Fibroblast of mammary gland (primary cell): ENCODE results near the gene C16orf90.

Experiments
- DNase-seq: peaks from one replicate; pipeline ENCODE4 v3.0.0-alpha.2; 2010; ENCODE audit warnings: low read depth
- H3K4me3 ChIP-seq: 2 replicates; pipeline ENCODE4 v1.5.1; 2011; ENCODE audit warnings: low read depth, mild to moderate bottlenecking, low read length, moderate library complexity; ENCODE audit not compliant: control insufficient read depth
- TF ChIP-seq, protein P1 (sequence below): conservative IDR thresholded peaks from 2 replicates; pipeline ENCODE4 v1.5.1; 2011; ENCODE audit warnings: low read depth, low read length, inconsistent platforms; ENCODE audit not compliant: control insufficient read depth, insufficient read depth

The C16orf90 gene

DNA sequence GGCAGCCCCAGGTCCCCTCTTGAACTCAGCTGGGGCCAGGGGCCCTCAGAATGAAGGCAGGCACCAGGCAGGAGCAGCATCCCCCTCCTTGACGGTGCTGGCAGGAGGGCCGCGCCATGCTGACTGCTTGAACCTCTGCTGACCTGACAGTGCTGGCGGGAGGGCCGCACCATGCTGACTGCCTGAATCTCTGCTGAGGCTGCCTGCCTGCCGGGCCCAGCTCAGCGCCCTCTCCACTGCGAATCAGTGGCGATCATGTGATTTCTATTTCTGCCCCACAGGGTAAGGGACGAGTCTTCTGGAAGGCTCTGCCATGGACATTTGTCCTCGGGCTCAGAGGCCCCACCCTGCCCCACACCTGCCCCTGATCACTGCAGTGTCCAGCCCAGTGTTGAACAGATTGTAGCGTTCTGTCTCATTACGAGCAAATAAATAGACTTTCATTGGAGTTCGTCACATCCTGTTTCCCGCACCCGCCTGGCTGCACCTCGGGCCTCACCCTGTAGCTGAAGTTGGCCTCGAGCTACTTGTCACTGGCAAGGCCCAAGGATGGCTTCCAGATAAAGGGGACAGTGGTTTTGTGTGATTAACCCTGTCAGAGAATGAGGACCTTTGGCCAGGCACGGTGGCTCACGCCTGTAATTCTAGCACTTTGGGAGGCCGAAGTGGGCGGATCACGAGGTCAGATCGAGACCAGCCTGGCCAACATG is 8.6 kb downstream of the C16orf90 start:
- no peak overlapping the region for H3K4me3 ChIP-seq

DNA sequence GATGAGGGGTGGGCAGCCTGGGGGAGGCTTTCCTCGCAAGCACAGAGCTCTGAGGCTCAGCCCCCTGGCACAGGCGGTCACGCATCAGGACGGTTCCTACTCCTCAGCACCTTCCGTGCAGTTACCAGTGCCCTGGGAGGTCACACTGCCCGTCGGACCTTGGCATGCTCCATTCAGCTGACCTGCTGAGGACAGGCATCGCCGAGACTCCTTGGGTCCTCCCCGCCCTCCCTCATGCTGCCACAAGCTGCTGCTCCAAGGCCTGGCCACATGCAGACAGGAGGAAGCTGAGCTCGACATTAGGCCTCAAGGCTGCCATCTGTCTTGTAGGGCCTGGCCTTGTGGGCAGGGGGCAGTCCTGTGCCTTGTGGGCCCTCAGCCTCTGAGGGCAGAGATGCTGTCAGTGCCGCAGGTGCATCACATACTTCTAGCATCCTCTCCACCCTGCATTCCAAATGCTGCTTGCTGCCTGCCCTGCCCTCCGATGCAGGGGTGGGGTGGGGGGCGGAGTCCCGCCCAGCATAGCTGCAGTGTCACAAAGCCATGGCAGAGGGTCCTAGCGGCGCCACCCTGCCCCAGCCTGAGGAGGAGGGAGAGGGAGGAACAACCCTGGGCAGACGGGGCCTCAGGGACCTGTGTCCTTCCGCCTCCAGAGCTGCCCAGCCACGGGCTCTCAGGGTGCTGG is 9.3 kb downstream of the C16orf90 start:
- no peak for DNase-seq
- TF ChIP-seq, protein P1, sequence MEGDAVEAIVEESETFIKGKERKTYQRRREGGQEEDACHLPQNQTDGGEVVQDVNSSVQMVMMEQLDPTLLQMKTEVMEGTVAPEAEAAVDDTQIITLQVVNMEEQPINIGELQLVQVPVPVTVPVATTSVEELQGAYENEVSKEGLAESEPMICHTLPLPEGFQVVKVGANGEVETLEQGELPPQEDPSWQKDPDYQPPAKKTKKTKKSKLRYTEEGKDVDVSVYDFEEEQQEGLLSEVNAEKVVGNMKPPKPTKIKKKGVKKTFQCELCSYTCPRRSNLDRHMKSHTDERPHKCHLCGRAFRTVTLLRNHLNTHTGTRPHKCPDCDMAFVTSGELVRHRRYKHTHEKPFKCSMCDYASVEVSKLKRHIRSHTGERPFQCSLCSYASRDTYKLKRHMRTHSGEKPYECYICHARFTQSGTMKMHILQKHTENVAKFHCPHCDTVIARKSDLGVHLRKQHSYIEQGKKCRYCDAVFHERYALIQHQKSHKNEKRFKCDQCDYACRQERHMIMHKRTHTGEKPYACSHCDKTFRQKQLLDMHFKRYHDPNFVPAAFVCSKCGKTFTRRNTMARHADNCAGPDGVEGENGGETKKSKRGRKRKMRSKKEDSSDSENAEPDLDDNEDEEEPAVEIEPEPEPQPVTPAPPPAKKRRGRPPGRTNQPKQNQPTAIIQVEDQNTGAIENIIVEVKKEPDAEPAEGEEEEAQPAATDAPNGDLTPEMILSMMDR: no peak

More for the DNA sequence above, 8.6 kb downstream of the C16orf90 start:
- no peak for DNase-seq
- TF ChIP-seq, protein P1: no peak

DNA sequence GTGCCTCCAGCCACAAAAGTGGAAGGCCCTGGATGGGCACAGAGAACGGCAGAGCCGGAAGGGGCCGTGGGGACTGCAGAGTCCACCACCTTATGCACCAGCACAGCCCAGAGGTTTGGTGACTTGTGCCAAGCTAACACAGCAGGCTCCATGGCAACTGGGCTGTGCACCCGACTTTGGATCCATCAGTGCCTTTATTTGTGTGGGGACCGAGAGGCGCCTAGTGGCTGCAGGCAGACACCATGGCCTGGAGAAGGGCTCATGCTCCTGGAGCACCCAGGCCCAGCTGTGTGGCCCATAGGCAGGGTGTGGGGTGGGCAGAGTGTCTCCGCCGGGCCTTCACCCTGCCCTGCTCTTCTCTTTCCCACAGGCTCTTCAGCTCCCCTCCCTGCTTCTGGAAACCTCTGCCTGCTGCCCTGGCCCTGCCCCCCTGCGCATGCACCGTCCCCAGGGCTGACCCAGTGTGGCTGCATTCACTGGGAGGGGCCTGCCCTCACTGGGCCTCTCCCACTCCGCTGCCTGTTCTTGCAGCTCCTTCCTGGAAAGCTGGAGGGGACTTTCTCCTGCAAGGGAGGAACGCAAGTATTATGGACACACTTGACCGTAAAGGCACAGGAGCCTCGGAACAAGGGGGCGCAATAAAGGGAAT is 10.1 kb downstream of the C16orf90 start:
- no peak overlapping the region for H3K4me3 ChIP-seq
- TF ChIP-seq, protein P1: no peak
- no peak for DNase-seq

More for the DNA sequence above, 9.3 kb downstream of the C16orf90 start:
- H3K4me3 ChIP-seq: no peak overlapping the region

DNA sequence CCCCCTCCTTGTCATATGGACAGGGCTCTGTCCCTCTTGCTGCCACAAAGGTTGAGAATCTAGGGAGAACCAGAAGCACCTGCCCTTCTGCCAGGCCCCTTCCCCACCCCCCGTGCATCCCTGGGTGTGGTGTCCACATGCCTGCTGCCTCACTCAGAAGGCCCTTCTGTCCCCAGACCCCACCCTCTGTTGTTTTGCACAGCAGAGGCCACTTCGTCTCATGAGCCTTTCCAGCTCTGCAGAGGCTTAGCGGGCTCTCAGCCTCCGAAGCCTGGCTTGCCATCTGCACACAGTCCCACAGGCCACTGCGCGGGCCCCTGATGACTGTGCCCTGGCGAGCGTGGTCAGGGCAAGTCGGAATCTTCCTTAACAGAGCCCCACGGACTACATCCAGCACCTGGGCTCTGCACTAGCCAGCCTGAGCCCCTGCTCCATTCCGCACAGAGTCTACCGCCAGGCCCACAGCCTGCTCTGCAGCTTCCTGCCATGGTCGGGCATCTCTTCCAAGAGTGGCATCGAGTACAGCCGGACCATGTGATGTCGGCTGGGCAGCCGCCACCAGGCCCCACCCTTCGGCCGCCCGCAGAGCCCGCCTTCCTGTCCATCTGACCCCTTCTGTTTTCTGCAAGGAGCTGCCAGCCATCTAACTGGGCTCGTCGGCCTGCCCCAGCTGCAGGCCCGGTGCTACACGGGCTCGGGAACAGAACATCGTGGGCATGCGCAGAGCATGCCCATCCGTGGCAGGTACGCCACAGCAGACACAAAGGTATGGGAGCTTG is 10.8 kb downstream of the C16orf90 start:
- no peak overlapping the region for H3K4me3 ChIP-seq
- TF ChIP-seq, protein P1: no peak
- DNase-seq: no peak

DNA sequence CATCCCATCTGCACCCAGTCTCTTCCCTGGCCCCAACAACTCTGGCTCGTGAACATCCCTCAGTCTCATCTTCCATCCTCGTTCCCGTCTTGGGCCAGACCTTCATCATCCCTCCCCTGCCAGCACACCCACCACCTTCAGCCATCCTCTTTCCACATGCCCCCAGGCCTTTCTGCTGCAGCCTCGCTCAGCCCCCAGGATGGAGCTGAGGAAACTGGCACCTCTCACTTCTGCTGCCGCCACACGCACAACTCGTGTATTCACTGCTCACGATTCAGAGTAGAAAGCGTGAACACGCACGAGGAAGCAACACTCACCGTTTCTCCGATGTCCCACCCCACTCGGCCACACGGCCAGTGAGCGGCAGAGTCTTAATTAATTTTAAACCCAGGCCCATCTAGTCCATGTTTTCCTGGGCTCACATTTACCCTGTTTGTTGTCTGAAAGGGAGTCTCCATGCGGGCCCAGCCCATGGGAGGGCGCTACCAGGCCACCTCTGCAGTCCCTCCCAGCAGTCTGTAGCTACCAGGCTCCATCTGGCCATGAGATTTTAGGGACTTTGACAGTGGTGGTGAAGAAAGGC is 12.5 kb downstream of the C16orf90 start:
- no peak overlapping the region for H3K4me3 ChIP-seq
- TF ChIP-seq, protein P1: no peak
- no peak for DNase-seq
